NCI-H1092 (cell line): ENCODE results near the gene RBM33.

Experiments
- DNase-seq: peaks from one replicate; lab custom pipeline; 2025; lab: John Stamatoyannopoulos, UW

The RBM33 gene

DNA sequence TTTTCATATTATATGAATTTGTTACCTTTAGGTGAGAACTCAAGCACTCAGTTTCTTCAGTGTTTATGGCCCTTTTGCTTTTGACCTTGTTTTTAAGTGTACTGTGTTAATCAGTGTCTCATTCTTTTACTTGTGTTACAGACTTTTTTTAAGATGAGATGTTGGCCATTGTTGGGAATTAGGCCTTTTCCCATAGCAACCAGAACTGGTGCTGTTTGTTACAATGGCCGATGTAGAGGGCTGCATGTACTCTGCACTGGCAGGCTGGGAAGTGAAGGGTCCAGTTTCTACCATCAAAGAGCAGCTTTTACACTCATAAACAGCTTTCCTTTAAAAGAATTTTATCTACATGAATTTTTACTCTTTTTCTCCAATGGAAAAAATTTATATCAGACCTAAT lies 102.7 kb downstream of the RBM33 start:
- no peak for DNase-seq

DNA sequence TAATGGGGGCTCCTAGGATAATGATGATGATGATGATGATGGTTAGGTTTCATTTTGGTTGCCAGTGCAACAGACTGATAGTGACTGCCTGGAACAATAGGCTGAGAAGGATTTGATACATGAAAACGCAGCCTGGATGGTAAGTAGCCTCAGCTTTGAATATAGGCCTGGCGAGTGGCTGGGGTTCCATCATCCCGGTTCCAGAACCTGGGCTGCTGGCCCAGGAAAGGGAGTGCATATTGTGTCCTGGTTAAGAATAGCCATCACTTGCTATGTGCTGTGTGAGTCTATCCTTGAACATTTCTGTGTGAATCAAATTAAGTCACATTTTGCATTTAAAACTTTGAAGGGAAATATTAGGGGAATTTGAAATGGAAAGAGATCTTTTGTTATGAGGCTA lies 105.1 kb downstream of the RBM33 start:
- DNase-seq: no peak

- no peak for DNase-seq
Observed at GRCh38 chr7:155750255-155751125, 106.0 kb downstream of the RBM33 start.

DNA sequence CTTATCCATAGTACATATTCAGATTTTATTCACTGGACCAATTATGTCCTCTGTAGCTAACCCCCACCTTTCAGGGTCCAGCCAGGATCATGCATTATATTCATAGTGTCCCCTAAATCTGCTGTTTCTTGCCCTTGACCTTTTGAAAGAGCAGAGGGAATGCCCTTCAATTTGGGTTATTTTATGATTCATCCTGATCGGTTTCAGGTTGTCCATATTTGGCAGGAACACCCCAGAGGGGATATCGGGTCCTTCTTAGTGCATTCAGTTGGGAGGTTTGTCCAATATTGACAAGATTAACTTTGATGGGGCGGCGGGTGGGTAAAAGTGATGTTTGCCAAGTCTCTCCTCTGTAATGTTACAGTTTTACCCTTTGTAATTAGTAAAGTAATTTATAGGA lies 106.9 kb downstream of the RBM33 start:
- no peak for DNase-seq

DNA sequence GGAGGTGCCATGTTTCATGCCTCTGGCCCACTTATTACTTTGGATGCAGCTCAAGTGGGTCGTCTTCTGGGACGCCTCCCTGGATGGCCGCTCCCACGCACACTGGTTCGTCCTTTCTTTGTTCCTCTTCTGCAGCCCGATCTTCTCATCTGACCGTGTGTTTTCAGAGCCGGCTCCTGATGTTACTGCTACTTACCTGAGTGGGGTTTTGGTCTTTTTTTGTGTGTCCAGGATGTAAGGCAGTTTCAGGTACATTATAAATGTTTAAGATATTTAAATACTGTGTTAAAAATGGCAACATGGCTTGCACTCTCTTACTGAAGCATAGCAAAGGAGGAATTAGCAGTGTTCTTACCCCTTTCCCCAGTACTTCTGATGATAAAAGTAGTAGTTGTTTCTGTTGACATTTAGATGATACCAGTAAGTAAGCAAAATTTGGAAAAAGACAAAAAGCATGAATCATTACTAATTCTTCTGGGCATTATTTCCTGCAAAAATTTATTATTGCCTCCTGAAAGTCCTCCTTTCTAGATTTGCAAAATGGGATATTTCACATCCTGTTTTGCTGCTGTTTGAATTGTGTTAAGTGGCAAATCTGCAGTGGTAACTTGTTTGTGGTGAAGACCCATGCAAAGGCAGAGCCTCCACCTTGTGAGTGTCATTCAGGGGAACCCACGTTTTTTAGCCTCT lies 108.4 kb downstream of the RBM33 start:
- DNase-seq: no peak

DNA sequence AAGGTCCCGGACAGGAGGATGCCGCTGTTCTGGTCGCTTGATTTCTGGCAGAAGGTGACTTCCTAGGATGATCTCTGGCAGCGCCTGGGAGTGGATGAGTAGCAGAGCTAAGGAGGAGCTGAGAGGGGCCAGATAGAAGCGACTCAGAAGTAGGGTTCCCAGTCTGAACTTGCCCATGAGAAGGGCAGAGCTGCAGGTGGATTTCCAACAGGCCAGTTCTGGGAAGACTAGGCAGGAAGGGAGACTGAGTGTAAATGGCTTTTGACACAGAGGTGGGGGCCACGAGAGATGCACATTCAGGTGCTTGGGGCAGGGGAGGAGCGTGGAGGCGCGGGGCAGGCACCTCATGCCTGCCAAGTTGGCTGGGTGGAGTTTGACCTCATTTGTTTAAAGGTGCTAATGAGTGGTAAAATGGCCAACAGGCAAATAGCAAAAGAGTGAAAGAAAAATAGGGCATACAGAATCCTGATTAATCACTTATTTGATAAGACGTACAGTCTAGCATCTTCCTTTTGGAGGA lies 109.0 kb downstream of the RBM33 start:
- DNase-seq: no peak

DNA sequence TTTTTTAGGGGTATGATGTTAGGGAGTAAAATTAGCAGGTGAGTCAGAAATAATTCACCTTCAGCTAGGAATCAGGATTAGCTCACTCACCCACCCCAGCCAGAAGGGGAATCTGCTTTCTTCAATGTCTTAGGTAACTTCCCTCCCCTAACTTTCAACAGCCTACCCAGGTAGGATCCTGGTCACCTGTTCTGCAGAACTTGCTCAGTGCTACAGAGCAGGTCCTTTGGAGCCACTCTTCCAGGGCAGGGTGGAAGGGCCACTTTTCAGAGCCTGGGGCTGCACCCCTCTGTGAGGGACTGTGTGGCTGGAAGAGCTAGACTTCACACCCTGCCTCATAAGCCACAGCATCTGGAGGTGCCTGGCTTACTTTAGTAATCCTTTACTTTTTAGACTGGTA lies 109.7 kb downstream of the RBM33 start:
- DNase-seq: no peak

DNA sequence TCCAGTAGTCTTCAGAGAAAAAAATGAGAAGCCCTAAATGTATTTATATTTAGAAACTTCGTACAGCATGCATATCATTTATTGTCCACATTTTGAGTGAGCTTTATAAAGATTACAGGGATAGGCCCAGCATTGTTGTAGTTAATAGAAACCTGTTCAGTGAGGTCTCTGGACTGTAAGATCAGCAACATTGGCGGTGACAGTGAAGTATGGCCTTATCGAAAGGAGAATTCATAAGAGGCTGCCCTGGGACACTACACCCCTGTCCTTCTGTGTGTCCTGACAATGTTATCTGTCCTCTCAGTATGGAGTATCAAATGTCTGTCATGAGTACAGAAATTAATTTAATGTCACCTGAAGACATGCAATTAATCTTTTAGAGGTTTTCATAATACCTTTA lies 110.6 kb downstream of the RBM33 start:
- no peak for DNase-seq

- no peak for DNase-seq
Observed at GRCh38 chr7:155756322-155756721, 111.9 kb downstream of the RBM33 start.

- no peak for DNase-seq
Observed at GRCh38 chr7:155758348-155758747, 113.9 kb downstream of the RBM33 start.

GRCh38 chr7:155759740-155760430 lies 115.4 kb downstream of the RBM33 start:
- no peak for DNase-seq

DNA sequence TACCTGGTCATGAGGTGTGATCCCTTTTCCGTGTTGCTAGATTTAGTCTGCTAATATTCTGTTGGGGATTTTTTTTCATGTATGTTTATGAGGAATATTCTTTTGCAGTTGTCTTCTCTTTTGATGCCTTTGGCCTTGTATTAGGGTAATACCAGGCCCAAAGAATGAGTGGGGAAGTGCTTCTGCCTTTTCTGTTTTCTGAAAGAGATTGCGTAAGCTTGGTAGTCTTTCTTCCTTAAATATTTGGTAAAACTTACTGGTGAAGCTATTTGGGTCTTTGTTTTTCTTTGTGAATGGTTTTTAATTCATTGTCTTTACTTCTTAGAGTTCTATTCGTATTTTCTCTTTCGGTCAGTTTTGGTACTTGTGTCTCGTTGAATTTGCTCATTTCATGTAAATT lies 116.7 kb downstream of the RBM33 start:
- DNase-seq: no peak

- DNase-seq: no peak
Observed at GRCh38 chr7:155762036-155762435, 117.6 kb downstream of the RBM33 start.

DNA sequence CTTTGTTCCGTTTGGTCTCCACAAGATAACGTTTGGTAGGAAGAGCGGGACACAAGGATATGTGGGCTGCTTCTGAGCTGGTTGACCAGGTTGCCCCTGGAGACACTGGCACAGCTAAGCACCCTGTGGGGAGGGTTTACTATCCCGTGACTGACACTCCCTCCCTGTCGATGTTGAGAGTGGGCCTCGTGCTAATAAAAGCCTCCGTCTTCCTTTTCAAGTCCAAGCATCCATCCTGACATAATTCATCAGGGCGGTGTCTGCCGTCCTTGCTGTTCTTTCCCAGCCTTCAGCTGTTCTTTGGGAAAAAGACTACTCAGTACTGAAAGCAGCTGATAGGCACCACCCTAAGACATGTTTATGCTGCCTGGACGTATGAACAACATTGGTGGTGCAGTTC lies 118.2 kb downstream of the RBM33 start:
- DNase-seq: no peak

GRCh38 chr7:155763122-155763521 lies 118.7 kb downstream of the RBM33 start:
- no peak for DNase-seq

- no peak for DNase-seq
Observed at GRCh38 chr7:155763691-155764437, 119.4 kb downstream of the RBM33 start.

DNA sequence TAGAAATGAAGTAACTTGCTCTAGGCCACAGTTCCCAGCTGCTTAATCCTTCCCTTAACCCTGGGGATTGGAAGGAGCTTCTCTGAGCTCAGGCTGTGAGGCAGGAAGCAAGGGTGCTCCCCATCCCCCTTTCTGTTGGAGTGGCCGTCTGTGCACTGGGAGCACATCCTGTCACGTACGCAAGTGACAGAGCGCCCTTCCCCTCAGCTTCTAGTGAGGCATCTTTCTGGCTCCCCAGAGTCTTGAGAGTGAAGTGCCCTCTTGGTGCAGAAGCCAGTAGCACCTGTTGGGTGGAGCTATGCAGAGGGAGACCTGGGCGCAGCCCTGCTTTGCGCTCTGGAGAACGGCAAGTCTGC lies 120.0 kb downstream of the RBM33 start:
- DNase-seq: no peak

DNA sequence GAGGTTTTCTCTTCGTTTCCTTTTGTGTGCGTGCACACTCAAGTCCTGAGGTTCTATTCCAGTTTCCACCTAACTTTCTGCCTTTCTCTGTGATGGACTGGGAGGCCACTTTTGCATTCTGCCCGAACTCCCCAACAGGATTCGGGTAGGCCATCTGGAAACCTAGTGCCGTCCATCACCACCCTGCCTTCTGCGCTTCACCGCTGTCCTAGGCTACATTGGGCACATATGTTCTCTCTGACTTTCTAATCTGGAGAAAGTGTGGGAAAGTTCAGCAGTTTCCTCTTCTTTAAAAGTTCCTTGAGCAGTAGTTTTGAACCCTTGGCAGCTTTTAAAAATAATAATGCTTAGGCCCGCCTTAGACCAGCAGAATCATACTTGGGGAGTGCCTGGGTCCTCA lies 121.0 kb downstream of the RBM33 start:
- no peak for DNase-seq

DNA sequence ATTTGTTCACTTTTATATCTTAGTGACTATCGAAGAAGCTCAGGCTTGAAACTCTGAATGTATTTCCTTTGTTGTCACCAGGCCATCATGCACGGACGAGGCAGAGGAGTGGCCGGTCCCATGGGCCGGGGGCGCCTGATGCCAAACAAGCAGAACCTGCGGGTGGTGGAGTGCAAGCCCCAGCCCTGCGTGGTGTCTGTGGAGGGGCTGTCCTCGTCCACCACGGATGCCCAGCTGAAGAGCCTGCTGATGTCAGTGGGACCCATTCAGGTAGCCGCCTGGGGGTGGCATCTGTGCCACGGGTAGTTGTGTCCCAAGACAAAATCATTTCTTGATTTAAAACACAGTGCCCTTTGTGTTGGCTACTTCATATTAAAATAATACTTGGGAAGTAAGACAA lies 121.9 kb downstream of the RBM33 start:
- DNase-seq: no peak

GRCh38 chr7:155766966-155767916 lies 122.8 kb downstream of the RBM33 start:
- DNase-seq: no peak

DNA sequence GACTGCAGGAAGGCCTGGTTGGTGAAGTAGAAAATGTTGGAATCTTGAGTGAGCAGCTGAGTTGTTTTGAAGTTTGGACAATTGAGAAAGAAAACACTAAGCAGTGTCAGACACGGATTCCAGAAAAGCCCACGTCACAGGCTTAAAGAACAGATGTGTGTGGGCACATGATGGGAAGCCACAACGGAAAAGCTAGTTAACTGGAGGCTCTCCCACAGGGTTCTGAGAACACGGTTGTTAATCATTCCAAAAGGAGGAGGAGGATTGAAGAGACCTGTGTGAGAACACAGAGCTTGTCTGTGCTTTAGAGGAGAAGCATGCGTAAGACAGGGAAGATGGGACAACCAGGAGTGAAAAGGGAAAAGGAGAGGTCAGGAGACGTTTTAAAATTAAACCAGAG lies 125.2 kb downstream of the RBM33 start:
- no peak for DNase-seq
